ENCODE results near the gene AGK. TPM values are rescaled to one million over a fixed set of nuclear protein-coding genes. Genes with fewer than 3 reads are reported as not detected.

The AGK gene
- total RNA-seq, 4 donors from 2014 or later, result 15.3 to 42.7 (median 19.4) TPM

DNA sequence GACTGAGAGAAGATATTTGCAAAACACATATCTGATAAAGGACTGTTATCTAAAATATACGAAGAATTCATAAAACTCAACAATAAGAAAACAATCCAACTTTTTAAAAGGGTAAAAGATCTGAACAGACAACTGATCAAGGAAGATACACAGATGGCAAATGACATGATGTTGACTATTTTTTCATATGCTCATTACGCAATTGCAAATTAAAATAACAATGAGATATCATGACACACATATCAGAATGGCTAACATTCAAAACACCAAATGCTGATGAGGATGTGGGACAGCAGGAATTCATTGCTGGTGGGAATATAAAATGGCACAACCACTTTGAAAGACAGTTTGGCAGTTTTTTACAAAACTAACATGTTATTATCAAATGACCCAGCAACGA, 141.9 kb downstream of the AGK start:
- DNase-seq (ENCODE audit: low spot score in 2 of 2), result no peak
- Histone ChIP-seq H3K27me3 (no peaks in the 10 kb centered on the region), H3K27ac (no peak overlapping the region), H3K4me3 (no peak overlapping the region), H3K9me3 (no peaks in the 10 kb centered on the region), H3K4me1 (peaks cover 4% of the 10 kb centered on the region), H3K36me3 (no peaks in the 10 kb centered on the region)
- TF ChIP-seq CTCF (IDR thresholded peaks at IDR 0.05) (no peak), POLR2AphosphoS5 (IDR thresholded peaks at IDR 0.05) (no peak), POLR2A (IDR thresholded peaks at IDR 0.05) (no peak), EP300 (IDR thresholded peaks at IDR 0.05) (no peak)
- WGBS, result 86% methylated on average over 3 of the region's 3 CpGs

DNA sequence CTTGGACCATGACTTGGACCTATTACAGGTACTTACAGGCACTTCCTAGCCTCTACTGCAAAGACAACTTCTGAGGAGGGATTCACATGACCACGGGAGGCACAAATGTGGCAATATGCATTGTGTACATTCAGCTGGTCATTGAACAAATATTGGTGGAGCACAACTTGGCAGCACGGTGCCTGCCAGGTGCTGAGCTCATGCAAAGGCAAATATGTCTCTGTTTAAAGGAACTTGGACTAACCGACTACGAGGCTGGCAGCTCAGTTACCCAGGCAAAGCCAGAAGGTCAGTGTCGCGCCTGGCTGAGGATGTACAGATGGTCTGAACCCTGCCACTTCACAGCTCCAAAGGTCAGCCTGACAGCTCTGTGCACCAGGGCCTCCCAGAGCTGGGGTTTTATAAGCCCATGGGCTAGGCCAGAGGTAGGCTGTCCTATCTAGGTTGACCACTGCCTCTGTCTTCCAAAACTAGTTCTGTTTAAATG, 144.6 kb downstream of the AGK start:
- H3K27ac ChIP-seq, result no peak overlapping the region
- H3K4me1 ChIP-seq, result peaks cover 22% of the 10 kb centered on the region
- 93% methylated on average over 4 of the region's 6 CpGs for WGBS
- TF ChIP-seq CTCF (IDR thresholded peaks at IDR 0.05), result no peak
- no peak for TF ChIP-seq POLR2AphosphoS5 (IDR thresholded peaks at IDR 0.05)
- TF ChIP-seq POLR2A (IDR thresholded peaks at IDR 0.05), result no peak
- no peak for TF ChIP-seq EP300 (IDR thresholded peaks at IDR 0.05)
- H3K27me3 ChIP-seq, result no peaks in the 10 kb centered on the region
- H3K9me3 ChIP-seq, result no peaks in the 10 kb centered on the region
- no peak overlapping the region for H3K4me3 ChIP-seq
- DNase-seq (ENCODE audit: low spot score in 2 of 2), result no peak
- H3K36me3 ChIP-seq, result no peaks in the 10 kb centered on the region

GRCh38 chr7:141696348-141696747, 145.1 kb downstream of the AGK start:
- H3K27ac ChIP-seq, result no peak overlapping the region
- WGBS, result 58% methylated on average over 2 of the region's 2 CpGs

GRCh38 chr7:141697211-141697871, 146.1 kb downstream of the AGK start:
- no peaks in the 10 kb centered on the region for H3K27me3 ChIP-seq
- TF ChIP-seq EP300 (IDR thresholded peaks at IDR 0.05) (no peak), CTCF (IDR thresholded peaks at IDR 0.05) (no peak), POLR2A (IDR thresholded peaks at IDR 0.05) (no peak), POLR2AphosphoS5 (IDR thresholded peaks at IDR 0.05) (no peak)
- no peak for DNase-seq (ENCODE audit: low spot score in 2 of 2)
- H3K9me3 ChIP-seq, result no peaks in the 10 kb centered on the region
- H3K27ac ChIP-seq, result no peak overlapping the region
- WGBS, result 72% methylated on average over 10 of the region's 10 CpGs
- H3K4me1 ChIP-seq, result peaks cover 29% of the 10 kb centered on the region
- H3K4me3 ChIP-seq, result no peak overlapping the region
- H3K36me3 ChIP-seq, result no peaks in the 10 kb centered on the region

More at GRCh38 chr7:141696348-141696747, 145.1 kb downstream of the AGK start:
- Histone ChIP-seq H3K27me3 (no peaks in the 10 kb centered on the region), H3K9me3 (no peaks in the 10 kb centered on the region), H3K4me1 (peaks cover 27% of the 10 kb centered on the region), H3K4me3 (no peak overlapping the region), H3K36me3 (no peaks in the 10 kb centered on the region)
- TF ChIP-seq POLR2A (IDR thresholded peaks at IDR 0.05) (no peak), CTCF (IDR thresholded peaks at IDR 0.05) (no peak), EP300 (IDR thresholded peaks at IDR 0.05) (no peak), POLR2AphosphoS5 (IDR thresholded peaks at IDR 0.05) (no peak)
- DNase-seq (ENCODE audit: low spot score in 2 of 2), result no peak

DNA sequence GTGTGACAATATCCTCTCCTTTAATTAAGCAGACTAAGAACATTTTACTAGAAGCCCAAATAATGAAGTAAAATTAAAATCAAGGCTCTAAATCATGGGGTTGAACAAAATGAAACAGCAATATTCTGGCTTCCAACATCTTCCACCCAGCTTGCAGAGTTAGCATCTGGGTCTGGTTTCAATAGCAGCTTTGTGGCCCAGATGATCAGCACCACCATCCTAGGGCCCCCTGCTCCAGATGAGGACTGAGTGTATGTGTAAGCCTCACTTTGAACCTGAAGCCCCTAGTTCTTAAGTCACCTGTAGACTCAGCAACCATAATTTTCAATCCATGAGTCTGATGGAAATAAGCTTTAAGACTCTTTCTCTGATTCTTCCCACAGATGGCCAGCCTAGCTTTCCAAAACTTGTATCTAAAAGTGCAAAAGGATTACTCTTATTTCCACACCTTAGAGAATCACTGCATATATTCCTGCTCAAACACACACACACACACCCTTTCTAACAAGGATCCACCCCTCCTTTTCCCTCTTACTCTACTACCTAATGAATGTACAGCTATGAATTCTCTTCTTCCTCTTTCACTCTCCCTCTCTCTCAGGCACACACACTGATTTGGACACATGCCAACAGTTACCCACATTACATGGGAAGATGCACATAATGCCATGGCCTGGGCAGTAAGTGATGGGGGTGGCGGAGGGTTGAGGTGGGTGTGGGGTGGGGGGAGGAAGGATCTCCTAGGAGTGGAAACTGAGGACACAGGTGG, 147.2 kb downstream of the AGK start:
- 95% methylated on average over 1 of the region's 1 CpG for WGBS
- Histone ChIP-seq H3K36me3 (no peaks in the 10 kb centered on the region), H3K4me3 (no peak overlapping the region), H3K9me3 (no peaks in the 10 kb centered on the region), H3K27ac (no peak overlapping the region), H3K27me3 (no peaks in the 10 kb centered on the region), H3K4me1 (peaks cover 36% of the 10 kb centered on the region)
- TF ChIP-seq CTCF (IDR thresholded peaks at IDR 0.05) (no peak), EP300 (IDR thresholded peaks at IDR 0.05) (no peak), POLR2A (IDR thresholded peaks at IDR 0.05) (no peak), POLR2AphosphoS5 (IDR thresholded peaks at IDR 0.05) (no peak)
- DNase-seq (ENCODE audit: low spot score in 2 of 2), result no peak
